ENCODE data around the gene CXCR5.
A peak's percentile ranks its signal among the peaks of the same experiment; 100 is the strongest.

CXCR5 gene

DNA sequence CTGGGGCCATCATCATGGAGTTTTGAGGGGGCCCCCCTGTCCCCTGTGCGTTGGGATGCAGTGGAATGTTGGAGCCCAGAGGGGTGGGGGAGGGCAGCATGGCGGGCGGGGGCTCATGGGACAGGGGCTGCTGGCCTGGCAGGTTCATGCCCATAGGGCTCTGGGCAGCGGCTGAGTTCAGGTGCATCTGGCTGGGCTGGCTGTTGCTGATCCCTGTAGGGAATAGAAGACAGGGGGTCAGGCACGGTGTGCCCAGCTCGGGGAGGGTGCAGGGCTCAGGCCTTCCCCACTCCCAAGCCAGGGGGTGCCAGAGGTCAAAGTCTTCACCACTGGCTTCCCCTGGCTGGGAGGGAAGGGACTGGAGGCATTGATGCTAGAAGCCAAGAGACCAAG lies 15.6 kb downstream of the CXCR5 start:
- DNase-seq, result no peak

DNA sequence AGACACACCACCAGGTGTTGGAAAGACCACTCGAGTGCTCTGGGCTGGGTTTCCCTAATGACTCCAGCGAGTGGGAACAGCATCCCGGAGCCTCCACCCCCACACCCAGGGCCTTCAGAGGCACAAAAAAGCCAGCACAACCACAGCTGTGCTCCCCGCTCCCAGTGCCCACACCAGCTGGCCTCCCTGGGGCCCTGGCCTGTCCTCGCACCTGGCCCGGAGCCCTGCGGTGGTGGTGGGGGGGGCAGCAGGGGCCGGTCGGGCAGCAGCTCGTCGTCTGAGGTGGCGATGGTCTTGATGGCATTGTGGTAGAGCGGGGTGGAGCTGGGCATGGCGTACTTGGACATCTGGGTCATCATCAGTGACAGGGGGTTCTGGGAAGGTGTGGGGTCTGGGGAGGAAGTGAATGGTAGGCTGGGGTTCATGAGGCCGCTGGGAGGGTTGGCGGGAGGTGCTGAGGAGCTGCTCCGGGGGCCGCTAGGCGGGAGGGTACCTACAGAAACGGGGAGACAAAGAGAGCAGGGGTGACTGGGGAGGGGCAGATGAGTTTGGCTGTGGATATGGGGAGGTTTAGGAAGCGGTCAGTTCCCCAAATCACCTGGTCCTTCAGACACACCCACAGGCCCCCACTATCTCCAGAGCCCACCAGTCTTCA lies 16.1 kb downstream of the CXCR5 start:
- DNase-seq, result no peak

DNA sequence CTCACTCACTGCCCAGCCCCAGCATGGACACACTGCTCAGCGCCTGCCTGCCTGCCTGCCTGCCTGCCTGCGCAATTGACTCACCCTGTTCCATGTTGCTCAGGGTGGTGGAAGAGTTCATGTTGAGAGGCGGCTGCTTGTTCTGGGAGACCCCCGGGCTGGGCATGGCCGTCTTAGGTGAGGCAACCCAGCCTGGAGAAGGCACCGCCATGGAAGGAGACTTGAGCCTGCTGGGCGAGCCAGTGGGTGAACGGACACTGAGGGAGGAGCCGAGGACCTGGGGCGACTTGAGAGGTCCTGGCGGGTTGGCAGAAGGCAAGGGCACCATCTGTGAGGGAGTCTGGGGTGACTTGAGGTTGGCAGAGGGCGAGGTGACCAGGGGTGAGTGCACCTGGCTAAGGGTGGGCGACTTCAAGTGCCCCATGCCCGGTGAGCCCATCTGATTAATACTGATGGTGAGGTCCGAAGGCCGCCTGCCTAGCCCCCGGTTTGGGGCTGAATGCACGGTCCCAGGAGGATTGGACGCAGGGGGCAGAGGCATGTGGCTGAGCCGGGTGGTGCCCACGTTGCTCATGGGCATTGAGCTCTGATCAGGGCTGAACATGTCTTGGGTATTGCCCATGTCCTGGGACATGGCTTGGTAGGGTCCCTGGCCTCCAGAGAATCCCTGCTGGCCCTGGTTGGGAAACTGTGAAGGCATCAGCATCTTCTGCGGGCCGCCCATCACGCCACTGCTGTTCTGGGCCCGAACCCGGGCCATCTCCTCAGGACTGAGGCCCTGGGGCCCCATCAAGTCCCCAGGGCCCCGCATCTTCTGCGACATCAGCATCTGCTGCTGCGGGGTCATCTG lies 17.1 kb downstream of the CXCR5 start:
- DNase-seq, result no peak

- no peak for DNase-seq
These were observed 18.0 kb downstream of the CXCR5 start for GRCh38 chr11:118901494-118902335.

GRCh38 chr11:118902336-118903203 lies 18.9 kb downstream of the CXCR5 start:
- DNase-seq, result no peak

- no peak for DNase-seq
These were observed 19.7 kb downstream of the CXCR5 start for GRCh38 chr11:118903204-118904015.

DNA sequence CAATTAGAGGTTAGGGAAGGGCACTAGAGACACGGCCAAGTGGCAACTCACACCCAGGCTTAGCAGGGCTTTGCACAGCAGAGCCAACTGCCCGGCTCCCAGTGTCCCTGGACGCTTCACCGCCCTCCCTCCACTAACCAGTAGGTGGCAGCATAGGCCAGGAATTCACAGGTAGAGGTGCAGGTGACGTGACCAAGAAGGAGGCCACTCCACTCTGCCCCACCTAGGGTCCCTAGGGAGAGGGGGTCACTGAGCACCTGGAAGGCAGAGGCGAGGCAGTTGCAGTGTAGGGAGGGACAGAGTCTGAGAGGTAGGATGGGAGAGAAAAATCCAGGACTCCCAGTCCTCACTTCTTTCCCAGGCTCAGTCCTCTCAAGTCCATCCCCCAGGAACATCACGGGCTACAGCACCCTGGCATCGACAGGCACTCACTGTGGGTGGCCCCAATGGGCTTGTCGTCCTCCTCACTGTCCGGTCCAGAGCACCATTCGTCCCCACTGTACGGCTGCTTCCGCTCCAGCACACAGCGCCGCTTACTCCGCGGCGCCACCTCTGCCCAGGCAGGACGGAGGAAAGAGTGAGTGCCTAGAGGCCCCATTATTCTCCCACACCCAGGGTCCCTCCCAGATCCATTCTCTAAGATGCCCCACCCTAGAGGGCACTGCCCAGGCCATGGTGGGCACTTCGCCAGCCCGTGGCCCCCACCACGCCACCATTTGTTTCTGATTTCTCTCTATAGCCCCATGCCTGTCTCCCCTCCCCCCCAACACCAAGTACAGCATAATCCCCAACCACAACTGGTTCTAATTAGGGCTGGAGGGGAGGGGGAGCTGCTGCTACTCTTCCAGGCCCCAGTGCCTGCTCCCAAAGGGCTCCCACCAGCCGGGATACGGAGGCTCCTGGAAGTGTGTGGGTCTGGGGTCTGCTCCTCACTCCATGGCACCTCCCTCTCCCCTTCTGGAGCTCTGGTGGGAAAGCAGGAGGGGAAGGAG lies 23.7 kb downstream of the CXCR5 start:
- peak; percentile 95 for DNase-seq

DNA sequence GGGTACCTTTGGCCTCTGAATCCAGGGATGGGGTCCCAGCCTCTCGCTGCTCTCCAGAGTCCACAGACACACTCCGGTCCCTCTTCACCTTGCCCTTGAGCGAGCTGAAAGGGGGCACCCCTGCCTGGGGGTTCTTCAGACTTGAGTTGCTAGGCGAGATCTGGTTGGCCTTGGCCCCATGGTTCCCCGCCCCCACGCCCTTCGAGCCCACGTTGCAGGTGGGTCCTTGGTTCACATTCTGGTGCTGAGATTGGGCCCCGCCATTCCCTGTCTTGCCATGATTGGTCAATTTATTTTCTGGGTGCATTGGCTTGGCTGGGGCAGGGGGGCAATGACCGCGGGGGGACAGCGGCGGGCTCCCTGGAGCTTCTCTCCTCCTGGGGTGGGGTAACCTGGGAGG lies 24.6 kb downstream of the CXCR5 start:
- DNase-seq, result no peak

DNA sequence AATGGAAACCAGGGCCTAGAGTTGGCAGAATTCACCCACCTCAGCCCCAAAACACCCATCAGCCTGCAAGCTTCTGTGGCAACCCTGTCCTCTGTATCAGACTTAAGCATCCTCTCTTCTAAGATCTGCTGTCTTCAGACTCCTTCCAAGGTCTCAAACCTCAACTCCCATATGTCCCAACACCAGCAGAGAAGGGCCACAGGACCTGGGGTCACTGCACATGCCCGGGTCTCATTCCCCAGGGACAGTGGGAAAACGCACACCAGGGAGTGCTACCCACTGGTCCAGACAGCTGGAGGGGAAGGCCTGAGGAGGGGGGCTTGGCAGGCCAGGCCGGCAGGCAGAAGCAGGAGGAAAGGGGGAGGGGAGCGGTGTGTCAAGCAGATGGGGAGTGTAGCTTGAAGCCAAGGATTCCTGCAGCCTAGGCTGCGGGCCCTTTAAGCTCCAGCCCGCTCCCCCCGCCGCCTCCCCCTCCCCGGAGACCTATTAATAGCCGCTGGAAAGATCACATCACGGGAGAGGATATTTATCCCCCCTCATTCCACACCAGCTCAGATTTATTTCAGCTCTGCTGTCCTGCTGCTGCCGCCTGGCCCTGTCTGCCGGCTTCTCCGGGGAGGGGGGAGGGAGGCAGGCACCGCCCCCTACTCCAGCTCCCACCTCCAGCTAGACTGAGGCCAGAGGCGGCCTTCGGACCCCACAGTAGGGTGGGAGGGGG lies 25.4 kb downstream of the CXCR5 start:
- DNase-seq, result no peak

GRCh38 chr11:118909619-118910308 lies 26.1 kb downstream of the CXCR5 start:
- no peak for DNase-seq

DNA sequence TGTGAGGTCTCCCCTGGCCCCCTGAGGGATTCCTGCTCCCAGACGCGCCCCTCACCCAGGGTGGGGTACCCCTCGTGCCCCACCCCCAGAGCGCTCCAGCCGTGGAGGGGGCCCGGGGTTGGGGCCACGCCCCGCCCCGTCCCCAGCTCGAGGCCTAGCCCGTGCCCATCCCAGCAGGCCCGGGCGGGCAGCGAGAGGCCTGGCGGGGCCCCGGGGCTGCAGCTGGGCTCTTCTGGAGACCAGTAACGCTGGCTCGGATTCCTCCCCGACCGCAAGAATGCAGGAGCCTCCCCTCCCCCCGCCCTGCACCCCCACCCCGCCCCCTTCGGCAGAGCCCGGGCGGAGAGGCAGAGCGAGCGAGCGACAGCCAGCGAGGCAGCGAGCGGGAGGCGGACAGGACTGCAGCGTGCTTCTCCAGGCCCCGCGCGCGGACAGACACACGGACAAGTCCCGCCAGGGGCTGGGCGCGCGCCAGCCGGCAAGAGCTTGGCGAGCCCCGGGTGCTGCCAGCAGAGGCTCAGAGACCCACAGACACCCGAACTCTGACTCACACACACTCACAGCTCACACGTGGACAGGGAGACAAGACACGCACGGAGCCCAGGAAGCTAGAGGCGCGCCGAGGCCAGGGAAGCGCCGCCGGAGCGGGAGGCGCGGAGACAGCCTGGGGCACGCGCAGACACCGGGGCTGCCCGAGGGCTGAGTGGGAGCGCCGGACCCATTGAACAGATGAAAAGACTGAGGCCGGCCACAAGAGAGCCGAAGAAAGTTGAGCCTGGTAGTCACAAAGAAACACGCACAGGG lies 26.8 kb downstream of the CXCR5 start:
- no peak for DNase-seq

DNA sequence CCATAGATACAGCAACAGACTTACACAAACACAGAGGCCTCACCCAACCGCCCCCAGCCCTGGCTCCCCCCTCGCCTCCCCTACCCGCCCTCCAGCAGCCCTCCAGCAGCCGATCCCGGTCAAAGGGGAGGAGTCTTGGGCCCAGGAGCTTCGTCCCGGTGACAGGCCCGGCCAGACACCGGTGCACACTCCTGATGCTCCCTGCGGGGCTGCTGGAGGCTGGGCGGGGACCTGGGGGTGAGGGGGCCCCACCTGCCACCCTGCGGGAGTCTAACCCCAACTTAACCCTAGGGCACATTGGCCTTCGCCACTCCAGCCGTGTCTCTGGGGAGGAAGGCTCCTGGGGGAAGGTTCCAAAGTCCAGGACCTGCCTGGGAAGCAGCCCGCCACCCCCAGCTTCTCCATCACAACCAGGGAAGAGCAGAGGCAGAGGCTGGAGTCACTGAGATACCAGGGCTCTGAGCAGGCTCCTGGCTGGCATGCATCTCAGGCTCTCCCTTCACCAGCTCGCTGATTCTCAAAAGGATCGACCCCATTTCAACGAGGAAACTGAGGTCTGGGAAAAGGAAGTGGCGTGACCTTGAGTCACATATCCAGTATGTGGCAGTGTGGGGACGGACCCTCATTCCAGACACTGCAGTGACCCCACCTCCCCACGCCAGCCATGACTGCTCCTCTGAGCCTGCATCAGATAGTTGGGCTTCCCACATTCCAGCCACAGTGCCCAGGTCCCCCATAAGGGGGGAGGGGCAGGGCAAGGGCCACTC lies 27.6 kb downstream of the CXCR5 start:
- no peak for DNase-seq

- peak; percentile 81 for DNase-seq
These were observed 28.4 kb downstream of the CXCR5 start for GRCh38 chr11:118911880-118912741.

DNA sequence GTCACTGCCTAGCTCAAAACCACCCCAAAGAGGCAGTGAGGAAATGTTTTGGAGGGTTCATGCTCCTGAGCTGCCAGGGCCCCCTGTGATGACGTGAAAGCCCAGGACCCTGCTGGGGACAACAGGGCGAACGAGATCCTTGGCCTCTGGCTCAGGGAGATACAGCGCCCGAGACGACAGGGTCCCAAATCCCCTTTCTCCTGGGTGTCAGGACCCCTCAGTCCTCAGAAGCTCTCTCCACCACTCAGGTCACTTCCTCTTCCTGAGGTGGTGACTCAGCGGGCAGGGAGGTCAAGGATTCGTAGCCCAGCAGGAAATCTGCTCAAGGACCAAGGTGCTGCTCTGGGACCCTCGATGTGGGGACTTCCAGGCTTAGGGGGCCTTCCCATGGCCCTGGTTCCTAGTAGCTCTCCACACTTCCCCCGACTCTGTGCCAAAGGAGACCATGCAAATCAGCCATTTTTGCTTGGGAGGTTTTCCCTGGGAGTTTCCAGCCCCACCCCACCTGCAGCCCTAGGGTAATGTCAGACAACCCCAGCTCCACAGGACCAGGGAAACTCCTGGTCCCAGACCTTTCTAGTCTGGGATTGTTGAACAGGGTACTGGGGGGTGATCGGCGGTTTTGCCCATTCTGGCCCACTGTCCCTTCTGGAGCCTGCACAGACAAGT lies 29.2 kb downstream of the CXCR5 start:
- DNase-seq, result peak; percentile 56

- DNase-seq, result no peak
These were observed 29.9 kb downstream of the CXCR5 start for GRCh38 chr11:118913411-118914125.

Measured in OCI-M1 (cell line).